ENCODE data around the gene MYL7.

DNA sequence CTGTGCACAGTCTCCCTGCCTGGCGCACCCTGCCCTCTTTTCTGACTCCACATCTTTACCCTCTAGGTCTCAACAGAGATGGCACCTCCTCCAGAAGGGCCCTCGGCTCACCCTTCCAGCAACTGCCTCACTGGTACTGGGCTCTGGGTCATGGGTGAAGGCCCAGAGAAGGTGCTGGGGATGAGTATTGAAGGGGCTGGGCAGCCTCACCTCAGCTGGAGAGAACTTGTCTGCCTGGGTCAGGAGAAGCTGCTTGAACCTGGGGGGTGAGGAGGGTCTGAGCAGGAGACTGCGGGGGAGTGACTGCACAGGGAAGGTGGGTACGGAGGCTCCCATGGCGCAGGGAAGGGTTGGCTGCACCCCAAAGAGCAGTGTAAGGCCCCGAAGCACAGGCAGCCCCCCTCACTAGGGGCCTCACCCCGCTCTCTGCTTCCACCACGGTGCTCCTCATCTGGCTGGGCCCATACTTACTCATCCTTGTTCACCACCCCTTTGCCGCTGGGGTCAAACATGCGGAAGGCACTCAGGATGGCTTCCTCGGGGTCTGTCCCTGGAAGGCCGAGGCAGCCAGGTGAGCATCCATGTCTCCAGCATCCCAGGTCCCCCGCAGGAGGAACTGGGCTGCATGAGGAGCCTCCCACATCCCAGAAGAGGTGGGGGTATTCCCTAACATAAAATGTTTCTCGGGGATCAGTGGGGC lies 1.7 kb downstream of the MYL7 start:
- TF ChIP-seq CTCF (IDR thresholded peaks at IDR 0.05; ENCODE audit: insufficient read depth, low read length, poor library complexity, severe bottlenecking) (no peak), EZH2phosphoT487 (conservative IDR thresholded peaks at IDR 0.05; ENCODE audit: low read length) (no peak)
